HepG2 (cell line): ENCODE data around the gene ARMH1. TPM values are rescaled to one million over a fixed set of nuclear protein-coding genes. Genes with fewer than 3 reads are reported as not detected.
A peak's percentile ranks its signal among the peaks of the same experiment; 100 is the strongest.

Source experiments
- ATAC-seq: fragments of 200-7000 bp; cut with Tn5 transposase; 3 replicates; pipeline ENCODE4 v1.9.1; 2020; ENCODE audit warnings: mild to moderate bottlenecking, moderate library complexity
- BruUV-seq: library from RNA; stranded (reverse); fragments of 400-500 nt; replicated peaks from 2 replicates; lab custom pipeline; 2021; lab: Mats Ljungman, UMichigan
- CTCF ChIA-PET: fragments of 300-600 bp; formaldehyde crosslinking; extraction: SDS; loops from one replicate; lab custom pipeline; 2021; ENCODE audit warnings: low total read pairs, inconsistent platforms, low intra/inter-chr PET ratio; lab: Yijun Ruan, JAX
- POLR2A ChIA-PET: fragments of 350-600 bp; sonication (Branson Sonifier 250); formaldehyde crosslinking; loops from one replicate; lab custom pipeline; 2020; ENCODE audit warnings: antibody characterized with exemption, inconsistent platforms; lab: Yijun Ruan, JAX
- DNase-seq: peaks from one replicate; pipeline ENCODE4 v3.0.0-alpha.2; 2015; ENCODE audit warnings: low spot score
- FAIRE-seq: peaks from 3 replicates; lab custom pipeline; 2011; peaks lifted over from hg19 to GRCh38; lab: Jason Lieb, UNC
- H2AFZ ChIP-seq: one replicate; pipeline ENCODE4 v1.6.1; 2011; ENCODE audit warnings: low read length, inconsistent platforms
- H3K27ac ChIP-seq: fragments of 300-600 bp; 3 replicates; pipeline ENCODE4 v1.8.0; 2011; ENCODE audit warnings: mixed run types, mild to moderate bottlenecking, mixed read lengths, low read length, inconsistent platforms; ENCODE audit not compliant: insufficient read depth; ENCODE audit errors: extremely low read length
- H3K27me3 ChIP-seq, 2 experiments: fragments of 200-600 bp in 1 of 2; 2 replicates in 1 of 2; 3 replicates in 1 of 2; pipeline versions ENCODE4 v1.6.0 to v1.8.0; 2011; ENCODE audit warnings: low read length in 2 of 2, mild to moderate bottlenecking in 2 of 2, moderate library complexity in 2 of 2, inconsistent platforms in 1 of 2; ENCODE audit not compliant: insufficient read depth in 2 of 2, control insufficient read depth in 1 of 2
- H3K36me3 ChIP-seq, 2 experiments: fragments of 200-600 bp in 1 of 2; replicated peaks in 1 of 2; 2 replicates in 1 of 2; 3 replicates in 1 of 2; pipeline versions ENCODE4 v1.5.1 to v1.8.0; 2011; ENCODE audit warnings: low read length in 2 of 2, inconsistent platforms in 1 of 2; ENCODE audit not compliant: insufficient read depth in 2 of 2, control insufficient read depth in 1 of 2
- H3K4me1 ChIP-seq: 2 replicates; pipeline ENCODE4 v1.5.1; 2012; ENCODE audit warnings: low read length, inconsistent platforms; ENCODE audit not compliant: insufficient read depth
- H3K4me2 ChIP-seq: 2 replicates; pipeline ENCODE4 v1.6.0; 2011; ENCODE audit warnings: low read depth, low read length, inconsistent platforms
- H3K4me3 ChIP-seq, 3 experiments: fragments of 200-600 bp in 1 of 3; sonication (generic), shearing (Covaris generic) in 1 of 3; replicated peaks in 1 of 3; 2 replicates each; pipeline ENCODE4 v1.5.1; 2011 to 2016; ENCODE audit warnings: low read length in 3 of 3, inconsistent platforms in 2 of 3, low read depth in 2 of 3, mild to moderate bottlenecking in 2 of 3, control low read depth in 1 of 3, mixed read lengths in 1 of 3; ENCODE audit not compliant: insufficient read depth in 1 of 3
- H3K79me2 ChIP-seq: one replicate; pipeline ENCODE4 v1.6.1; 2011; ENCODE audit warnings: low read length, inconsistent platforms; ENCODE audit not compliant: insufficient read depth
- H3K9ac ChIP-seq: 2 replicates; pipeline ENCODE4 v1.6.0; 2011; ENCODE audit warnings: mild to moderate bottlenecking, low read depth, low read length, inconsistent platforms; ENCODE audit not compliant: insufficient read depth
- H3K9me3 ChIP-seq: 2 replicates; pipeline ENCODE4 v1.5.1; 2012; ENCODE audit warnings: mild to moderate bottlenecking, low read length
- H4K20me1 ChIP-seq: 2 replicates; pipeline ENCODE4 v1.6.0; 2011; ENCODE audit warnings: inconsistent platforms, mild to moderate bottlenecking, low read length, moderate library complexity; ENCODE audit not compliant: insufficient read depth
- CREM ChIP-seq, 2 experiments: sonication (generic) in 1 of 2; formaldehyde crosslinking in 1 of 2; IDR thresholded peaks; 2 replicates each; pipeline versions ENCODE4 v1.4.0 to v1.6.1; 2016 to 2020; ENCODE audit warnings: antibody characterized with exemption in 1 of 2, mild to moderate bottlenecking in 1 of 2, missing genetic modification reagents in 1 of 2
- GABPA ChIP-seq, 2 experiments: IDR thresholded peaks; 2 replicates each; pipeline ENCODE4 v1.6.1; 2011 to 2016; ENCODE audit warnings: low read depth in 2 of 2, low read length in 1 of 2, missing biosample characterization in 1 of 2, missing genetic modification characterization in 1 of 2
- GATAD2A ChIP-seq: IDR thresholded peaks from 2 replicates; pipeline ENCODE4 v1.6.1; 2016
- HDAC1 ChIP-seq: sonication (generic); formaldehyde crosslinking; IDR thresholded peaks from 2 replicates; pipeline ENCODE4 v1.5.1; 2020; ENCODE audit warnings: mild to moderate bottlenecking, missing genetic modification reagents
- HHEX ChIP-seq: IDR thresholded peaks from 2 replicates; pipeline ENCODE4 v1.6.1; 2016; ENCODE audit warnings: control low read depth
- ISL2 ChIP-seq: sonication (generic); formaldehyde crosslinking; IDR thresholded peaks from 2 replicates; pipeline ENCODE4 v1.5.0; 2020; ENCODE audit warnings: missing genetic modification reagents
- KLF6 ChIP-seq: IDR thresholded peaks from 2 replicates; pipeline ENCODE4 v1.8.0; 2016; ENCODE audit warnings: missing biosample characterization, missing genetic modification reagents
- MAF1 ChIP-seq: sonication (generic); formaldehyde crosslinking; IDR thresholded peaks from 2 replicates; pipeline ENCODE4 v1.5.0; 2020; ENCODE audit warnings: missing genetic modification reagents, borderline replicate concordance
- MED1 ChIP-seq: sonication (generic); formaldehyde crosslinking; IDR thresholded peaks from 2 replicates; pipeline ENCODE4 v1.4.0; 2020; ENCODE audit warnings: missing genetic modification reagents
- NPAS2 ChIP-seq: sonication (generic); formaldehyde crosslinking; IDR thresholded peaks from 2 replicates; pipeline ENCODE4 v1.8.0; 2022; ENCODE audit warnings: mild to moderate bottlenecking, missing genetic modification reagents, borderline replicate concordance
- POGZ ChIP-seq: sonication (generic); formaldehyde crosslinking; IDR thresholded peaks from 2 replicates; pipeline ENCODE4 v1.4.0; 2020; ENCODE audit warnings: mild to moderate bottlenecking, missing genetic modification reagents
- RARA ChIP-seq: IDR thresholded peaks from 2 replicates; pipeline ENCODE4 v1.6.1; 2016; ENCODE audit warnings: missing genetic modification reagents, missing compliant biosample characterization
- SAFB2 ChIP-seq: sonication (generic); formaldehyde crosslinking; IDR thresholded peaks from 2 replicates; pipeline ENCODE4 v1.5.1; 2020; ENCODE audit warnings: missing genetic modification reagents, low read depth, mild to moderate bottlenecking, borderline replicate concordance
- SALL1 ChIP-seq: sonication (generic); formaldehyde crosslinking; IDR thresholded peaks from 2 replicates; pipeline ENCODE4 v1.8.0; 2022; ENCODE audit warnings: mild to moderate bottlenecking, missing genetic modification reagents
- SAP130 ChIP-seq: IDR thresholded peaks from 2 replicates; pipeline ENCODE4 v1.6.1; 2016; ENCODE audit warnings: low read depth
- TBX2 ChIP-seq: sonication (generic); formaldehyde crosslinking; IDR thresholded peaks from 2 replicates; pipeline ENCODE4 v1.5.0; 2020; ENCODE audit warnings: missing genetic modification reagents, mild to moderate bottlenecking, borderline replicate concordance
- TOE1 ChIP-seq: sonication (generic); formaldehyde crosslinking; IDR thresholded peaks from 2 replicates; pipeline ENCODE4 v1.4.0; 2020; ENCODE audit warnings: mild to moderate bottlenecking, missing genetic modification reagents
- ZBTB38 ChIP-seq: sonication (generic); formaldehyde crosslinking; IDR thresholded peaks from 2 replicates; pipeline ENCODE4 v1.5.1; 2020; ENCODE audit warnings: mild to moderate bottlenecking, missing genetic modification reagents
- ZNF180 ChIP-seq: sonication (generic); formaldehyde crosslinking; IDR thresholded peaks from 2 replicates; pipeline ENCODE4 v1.4.0; 2020; ENCODE audit warnings: low read depth, missing genetic modification reagents, borderline replicate concordance
- ZNF235 ChIP-seq: sonication (generic); formaldehyde crosslinking; IDR thresholded peaks from 2 replicates; pipeline ENCODE4 v1.8.1; 2023; ENCODE audit warnings: mild to moderate bottlenecking, missing genetic modification reagents, borderline replicate concordance
- ZNF337 ChIP-seq: sonication (generic); formaldehyde crosslinking; IDR thresholded peaks from 2 replicates; pipeline ENCODE4 v1.5.1; 2020; ENCODE audit warnings: missing genetic modification reagents, low read depth, mild to moderate bottlenecking, borderline replicate concordance
- ZNF660 ChIP-seq: sonication (generic); formaldehyde crosslinking; IDR thresholded peaks from 2 replicates; pipeline ENCODE4 v1.5.1; 2020; ENCODE audit warnings: mild to moderate bottlenecking, low read depth, missing genetic modification reagents, borderline replicate concordance
- WGBS: methylation state at CpG from one replicate; pipeline ENCODE4 v1.1.6; 2017; ENCODE audit warnings: low lambda C conversion rate; 5-methylcytosine and 5-hydroxymethylcytosine counted together
- in situ Hi-C: cut with HindIII; loops from 2 replicates; pipeline ENCODE4 v1.10.0; 2017; ENCODE audit warnings: low pct_unique_long_range_greater_than_20kb; ENCODE audit not compliant: extremely low pct_ligation_motif_present
- intact Hi-C: fragments of 100-400 bp; cut with micrococcal nuclease; formaldehyde crosslinking; loops from one replicate; pipeline ENCODE4 v1.10.0; 2022; ENCODE audit not compliant: unreplicated experiment
- polyA plus RNA-seq, 8 experiments: library from polyadenylated mRNA; depleted of rRNA in 3 of 8; stranded (reverse) in 7 of 8; unstranded in 1 of 8; fragments of >200 nt; fragmentation: Illumina TruSeq in 4 of 8; extraction: Trizol in 4 of 8; gene quantifications; 2 replicates each; pipeline versions ENCODE4 v1.2.1 to v1.2.3, GENCODE V29; 2011 to 2016; ENCODE audit warnings: low read depth in 4 of 8, missing spikeins in 1 of 8, mixed read lengths in 1 of 8; ENCODE audit not compliant: insufficient read depth in 1 of 8
- total RNA-seq, 5 experiments: library from RNA; depleted of rRNA; stranded (reverse); fragments of >200 nt; fragmentation: Illumina TruSeq; extraction: Trizol; gene quantifications; 2 replicates each; pipeline ENCODE4 v1.2.3, GENCODE V29; 2016; ENCODE audit warnings: low read depth in 1 of 5
- TF ChIP-seq, protein P1 (sequence below): sonication (generic); formaldehyde crosslinking; conservative IDR thresholded peaks from 2 replicates; pipeline ENCODE4 v1.4.0; 2020; ENCODE audit warnings: mild to moderate bottlenecking, missing genetic modification reagents, moderate library complexity

ARMH1 gene
- total and polyA plus RNA-seq, 2 of the 13 experiments (the other 11 are each of a cell fraction or from before 2014, with no cell fraction given): 0.69 TPM; not detected in 1

GRCh38 chr1:44679468-44679867 lies 5.0 kb downstream of the ARMH1 start:
- Histone ChIP-seq H3K36me3 (no peaks in the 10 kb centered on the region), H3K9ac (no peak overlapping the region), H3K4me2 (peak overlapping the region; percentile 26; the same call in 1 of the 2 replicates), H3K79me2 (no peaks in the 10 kb centered on the region), H2AFZ (no peak overlapping the region), H3K9me3 (no peaks in the 10 kb centered on the region), H3K4me3 (no peak overlapping the region), H3K27ac (peak overlapping the region; percentile 24), H3K27me3 (no peaks in the 10 kb centered on the region), H4K20me1 (no peaks in the 10 kb centered on the region), H3K4me1 (peaks cover 99% of the 10 kb centered on the region)
- no peak for ATAC-seq
- intact Hi-C loops: no loop called here
- BruUV-seq: no TSS peak
- FAIRE-seq: no peak
- in situ Hi-C loops: no loop called here
- 55% methylated on average over 5 of the region's 5 CpGs for WGBS
- no peak for DNase-seq
- ChIA-PET POLR2A (interaction anchor here (0.9 to 1.1 kb wide), 2 partner anchors 42 to 51 kb away, joined by 3 to 4 read pairs; no protein-coding TSS in a partner anchor), CTCF (no interaction called here)
- TF ChIP-seq ZNF337 (CRISPR knock-in tag): no peak
- 0 out of 2 replicates have a peak, but pooled peaks have one; percentile 39 for TF ChIP-seq HDAC1
- TF ChIP-seq SAFB2: no peak
- no peak for TF ChIP-seq GATAD2A (CRISPR knock-in tag)
- TF ChIP-seq ZBTB38: peak; percentile 96
- TF ChIP-seq POGZ (CRISPR knock-in tag): peak; percentile 51; the same call in 1 of the 2 replicates
- TF ChIP-seq TOE1 (CRISPR knock-in tag): no peak
- TF ChIP-seq GABPA (IDR thresholded peaks at IDR 0.05; ENCODE audit: low read depth, low read length): no peak
- TF ChIP-seq GABPA (CRISPR knock-in tag; IDR thresholded peaks at IDR 0.05; ENCODE audit: low read depth): 0 out of 2 replicates have a peak, but pooled peaks have one; percentile 16
- TF ChIP-seq SAP130: 0 out of 2 replicates have a peak, but pooled peaks have one; percentile 21
- TF ChIP-seq SALL1 (CRISPR knock-in tag): peak; percentile 42
- peak; percentile 35; the same call in 1 of the 2 replicates for TF ChIP-seq RARA (CRISPR knock-in tag)
- TF ChIP-seq KLF6 (CRISPR knock-in tag): no peak
- TF ChIP-seq MAF1: no peak
- TF ChIP-seq MED1: peak; percentile 40; the same call in 1 of the 2 replicates
- TF ChIP-seq CREM (IDR thresholded peaks at IDR 0.05): no peak
- no peak for TF ChIP-seq CREM (CRISPR knock-in tag; IDR thresholded peaks at IDR 0.05)
- TF ChIP-seq ZNF180 (CRISPR knock-in tag): no peak
- TF ChIP-seq HHEX (CRISPR knock-in tag): no peak
- TF ChIP-seq ZNF235 (CRISPR knock-in tag): no peak
- no peak for TF ChIP-seq ISL2 (CRISPR knock-in tag)
- TF ChIP-seq NPAS2 (CRISPR knock-in tag): 0 out of 2 replicates have a peak, but pooled peaks have one; percentile 41
- no peak for TF ChIP-seq ZNF660
- peak; percentile 32; the same call in 1 of the 2 replicates for TF ChIP-seq TBX2 (CRISPR knock-in tag)
- TF ChIP-seq, protein P1, sequence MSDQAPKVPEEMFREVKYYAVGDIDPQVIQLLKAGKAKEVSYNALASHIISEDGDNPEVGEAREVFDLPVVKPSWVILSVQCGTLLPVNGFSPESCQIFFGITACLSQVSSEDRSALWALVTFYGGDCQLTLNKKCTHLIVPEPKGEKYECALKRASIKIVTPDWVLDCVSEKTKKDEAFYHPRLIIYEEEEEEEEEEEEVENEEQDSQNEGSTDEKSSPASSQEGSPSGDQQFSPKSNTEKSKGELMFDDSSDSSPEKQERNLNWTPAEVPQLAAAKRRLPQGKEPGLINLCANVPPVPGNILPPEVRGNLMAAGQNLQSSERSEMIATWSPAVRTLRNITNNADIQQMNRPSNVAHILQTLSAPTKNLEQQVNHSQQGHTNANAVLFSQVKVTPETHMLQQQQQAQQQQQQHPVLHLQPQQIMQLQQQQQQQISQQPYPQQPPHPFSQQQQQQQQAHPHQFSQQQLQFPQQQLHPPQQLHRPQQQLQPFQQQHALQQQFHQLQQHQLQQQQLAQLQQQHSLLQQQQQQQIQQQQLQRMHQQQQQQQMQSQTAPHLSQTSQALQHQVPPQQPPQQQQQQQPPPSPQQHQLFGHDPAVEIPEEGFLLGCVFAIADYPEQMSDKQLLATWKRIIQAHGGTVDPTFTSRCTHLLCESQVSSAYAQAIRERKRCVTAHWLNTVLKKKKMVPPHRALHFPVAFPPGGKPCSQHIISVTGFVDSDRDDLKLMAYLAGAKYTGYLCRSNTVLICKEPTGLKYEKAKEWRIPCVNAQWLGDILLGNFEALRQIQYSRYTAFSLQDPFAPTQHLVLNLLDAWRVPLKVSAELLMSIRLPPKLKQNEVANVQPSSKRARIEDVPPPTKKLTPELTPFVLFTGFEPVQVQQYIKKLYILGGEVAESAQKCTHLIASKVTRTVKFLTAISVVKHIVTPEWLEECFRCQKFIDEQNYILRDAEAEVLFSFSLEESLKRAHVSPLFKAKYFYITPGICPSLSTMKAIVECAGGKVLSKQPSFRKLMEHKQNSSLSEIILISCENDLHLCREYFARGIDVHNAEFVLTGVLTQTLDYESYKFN (CRISPR knock-in tag): peak; percentile 71
